HG03095 (cell line): ENCODE measurements around the gene BACH2.

Experiments used
- ATAC-seq: cut with Tn5 transposase; IDR thresholded peaks from one replicate; pipeline ENCODE4 v1.9.1; 2021; ENCODE audit warnings: moderate library complexity; ENCODE audit not compliant: unreplicated experiment

Gene BACH2

GRCh38 chr6:89951574-89952104 lies 345.0 kb downstream of the BACH2 start:
- ATAC-seq = no peak

- ATAC-seq = no peak
Measured at GRCh38 chr6:89950879-89951391, 345.7 kb downstream of the BACH2 start.

- no peak for ATAC-seq
Measured at GRCh38 chr6:89950446-89950845, 346.2 kb downstream of the BACH2 start.

- ATAC-seq = no peak
Measured at GRCh38 chr6:89948876-89949275, 347.8 kb downstream of the BACH2 start.

- ATAC-seq = no peak
Measured at GRCh38 chr6:89944826-89945407, 351.7 kb downstream of the BACH2 start.

GRCh38 chr6:89944181-89944755 lies 352.4 kb downstream of the BACH2 start:
- ATAC-seq = no peak

- no peak for ATAC-seq
Measured at GRCh38 chr6:89942601-89943000, 354.0 kb downstream of the BACH2 start.

GRCh38 chr6:89941763-89942497 lies 354.7 kb downstream of the BACH2 start:
- no peak for ATAC-seq

GRCh38 chr6:89941031-89941762 lies 355.4 kb downstream of the BACH2 start:
- no peak for ATAC-seq

GRCh38 chr6:89940225-89941027 lies 356.2 kb downstream of the BACH2 start:
- peak; percentile 83 for ATAC-seq

- ATAC-seq = no peak
Measured at GRCh38 chr6:89939144-89939543, 357.5 kb downstream of the BACH2 start.

GRCh38 chr6:89938014-89938413 lies 358.6 kb downstream of the BACH2 start:
- no peak for ATAC-seq

GRCh38 chr6:89936177-89936576 lies 360.5 kb downstream of the BACH2 start:
- ATAC-seq = no peak

- no peak for ATAC-seq
Measured at GRCh38 chr6:89934685-89935366, 361.8 kb downstream of the BACH2 start.

GRCh38 chr6:89932245-89932802 lies 364.3 kb downstream of the BACH2 start:
- ATAC-seq = no peak

GRCh38 chr6:89930789-89931188 lies 365.9 kb downstream of the BACH2 start:
- ATAC-seq = no peak

- no peak for ATAC-seq
Measured at GRCh38 chr6:89928604-89929003, 368.0 kb downstream of the BACH2 start.

GRCh38 chr6:89927791-89928550 lies 368.7 kb downstream of the BACH2 start:
- ATAC-seq = no peak

GRCh38 chr6:89927264-89927663 lies 369.4 kb downstream of the BACH2 start:
- no peak for ATAC-seq
